Adrenal gland (tissue), 5 donors: ENCODE measurements around the gene GRIK1.

Experiments used
- POLR2A ChIP-seq, 2 donors: fragments of 450-650 bp; IDR thresholded peaks; one replicate each; pipeline ENCODE4 v1.6.1; 2017; ENCODE audit warnings: antibody characterized with exemption in 2 of 2, mild to moderate bottlenecking in 2 of 2, moderate library complexity in 1 of 2
- TF ChIP-seq, protein P1 (sequence below), 6 experiments: fragments of 450-650 bp in 4 of 6; fragments of 200-600 bp in 2 of 6; sonication (generic) in 1 of 6; IDR thresholded peaks; 1 replicate in 5 of 6; 2 replicates in 1 of 6; pipeline versions ENCODE4 v1.5.1 to v1.8.0; 2016 to 2021; ENCODE audit warnings: antibody characterized with exemption in 6 of 6, mild to moderate bottlenecking in 2 of 6, moderate library complexity in 1 of 6
- donor health status: DM: no; HTN: no; CAD: no.

DNA sequence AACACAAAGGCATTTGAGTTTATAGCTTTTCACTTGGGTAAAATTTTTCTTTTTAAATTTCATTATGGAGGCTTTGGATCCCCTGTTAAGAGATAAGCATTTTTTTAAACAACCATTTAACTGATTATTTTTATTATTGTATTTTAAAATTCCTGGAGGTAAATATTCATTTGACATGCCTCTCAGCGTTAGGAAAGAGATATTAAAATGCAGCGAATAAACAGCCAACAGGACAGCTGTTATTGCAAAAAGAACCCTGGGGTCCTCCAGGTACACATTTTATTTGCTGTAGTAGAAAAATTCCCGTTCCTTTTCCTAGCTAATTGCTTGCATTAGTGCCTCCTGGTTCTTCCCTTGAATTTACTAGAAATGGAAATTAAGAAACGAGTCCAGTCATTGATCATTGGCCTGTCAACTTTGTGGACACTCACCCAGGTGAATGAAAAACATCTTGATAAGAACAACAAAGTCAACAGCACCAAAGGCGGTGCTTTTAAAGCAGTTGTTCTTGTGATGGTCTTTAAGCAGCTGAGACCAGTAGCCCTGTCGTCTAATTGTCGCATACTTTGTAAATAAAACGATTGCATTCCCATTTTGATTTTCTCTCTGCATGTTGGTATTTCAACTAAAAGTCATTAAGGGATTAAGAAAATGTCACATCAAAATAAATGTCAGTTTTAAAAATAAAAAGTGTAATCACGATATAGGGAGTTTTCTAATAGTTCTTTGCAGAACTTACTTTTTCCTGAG is 282.4 kb downstream of the GRIK1 start:
- TF ChIP-seq, protein P1, sequence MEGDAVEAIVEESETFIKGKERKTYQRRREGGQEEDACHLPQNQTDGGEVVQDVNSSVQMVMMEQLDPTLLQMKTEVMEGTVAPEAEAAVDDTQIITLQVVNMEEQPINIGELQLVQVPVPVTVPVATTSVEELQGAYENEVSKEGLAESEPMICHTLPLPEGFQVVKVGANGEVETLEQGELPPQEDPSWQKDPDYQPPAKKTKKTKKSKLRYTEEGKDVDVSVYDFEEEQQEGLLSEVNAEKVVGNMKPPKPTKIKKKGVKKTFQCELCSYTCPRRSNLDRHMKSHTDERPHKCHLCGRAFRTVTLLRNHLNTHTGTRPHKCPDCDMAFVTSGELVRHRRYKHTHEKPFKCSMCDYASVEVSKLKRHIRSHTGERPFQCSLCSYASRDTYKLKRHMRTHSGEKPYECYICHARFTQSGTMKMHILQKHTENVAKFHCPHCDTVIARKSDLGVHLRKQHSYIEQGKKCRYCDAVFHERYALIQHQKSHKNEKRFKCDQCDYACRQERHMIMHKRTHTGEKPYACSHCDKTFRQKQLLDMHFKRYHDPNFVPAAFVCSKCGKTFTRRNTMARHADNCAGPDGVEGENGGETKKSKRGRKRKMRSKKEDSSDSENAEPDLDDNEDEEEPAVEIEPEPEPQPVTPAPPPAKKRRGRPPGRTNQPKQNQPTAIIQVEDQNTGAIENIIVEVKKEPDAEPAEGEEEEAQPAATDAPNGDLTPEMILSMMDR (IDR thresholded peaks at IDR 0.05): no peak
- TF ChIP-seq POLR2A (IDR thresholded peaks at IDR 0.05): no peak
